Dendritic cell treated with granulocyte-macrophage colony-stimulating factor and Interleukin-4, amounts not matched to agents 40 ng/mL and 50 ng/mL, for 4 days (primary cell): ENCODE data around the gene OTUD5.
A peak's percentile ranks its signal among the peaks of the same experiment; 100 is the strongest.
"Not testable (repeated sequence)": the region's sequence is repeated elsewhere in the genome, so short reads cannot be mapped to it uniquely, and the experiment has no call there.

Experiments
- H3K27ac Mint-ChIP-seq: one replicate; pipeline ENCODE4 v1.8.0; 2022; ENCODE audit warnings: mild to moderate bottlenecking, mixed read lengths
- H3K27me3 Mint-ChIP-seq: one replicate; pipeline ENCODE4 v1.8.0; 2022; ENCODE audit warnings: mild to moderate bottlenecking, mixed read lengths
- H3K36me3 Mint-ChIP-seq: one replicate; pipeline ENCODE4 v1.8.0; 2022; ENCODE audit warnings: low read depth, mixed read lengths
- H3K4me1 Mint-ChIP-seq: one replicate; pipeline ENCODE4 v1.8.0; 2022; ENCODE audit warnings: low read depth, mixed read lengths
- H3K4me3 Mint-ChIP-seq: one replicate; pipeline ENCODE4 v1.8.0; 2022; ENCODE audit warnings: mild to moderate bottlenecking, moderate library complexity, mixed read lengths
- H3K9me3 Mint-ChIP-seq: one replicate; pipeline ENCODE4 v1.8.0; 2022; ENCODE audit warnings: mixed read lengths
- intact Hi-C: fragments of 100-400 bp; cut with micrococcal nuclease; formaldehyde crosslinking; loops from one replicate; pipeline ENCODE4 v1.15.0; 2022

Gene OTUD5

GRCh38 chrX:48890934-48891401 lies 66.4 kb downstream of the OTUD5 start:
- peak overlapping the region; percentile 79 for H3K4me3 Mint-ChIP-seq
- intact Hi-C loops = no loop called here
- peaks cover 8% of the 10 kb centered on the region for H3K27me3 Mint-ChIP-seq
- H3K36me3 Mint-ChIP-seq = peaks cover 24% of the 10 kb centered on the region
- peak overlapping the region; percentile 12 for H3K27ac Mint-ChIP-seq
- peaks cover 38% of the 10 kb centered on the region for H3K4me1 Mint-ChIP-seq
- no peaks in the 10 kb centered on the region for H3K9me3 Mint-ChIP-seq

GRCh38 chrX:48890296-48890925 lies 67.0 kb downstream of the OTUD5 start:
- Mint-ChIP-seq H3K9me3 (no peaks in the 10 kb centered on the region), H3K27ac (peak overlapping the region; percentile 12), H3K4me1 (peaks cover 36% of the 10 kb centered on the region), H3K27me3 (peaks cover 8% of the 10 kb centered on the region), H3K4me3 (peak overlapping the region; percentile 79), H3K36me3 (peaks cover 21% of the 10 kb centered on the region)
- intact Hi-C loops = no loop called here

- H3K36me3 Mint-ChIP-seq = not testable (repeated sequence)
Measured at GRCh38 chrX:48886586-48886985, 70.8 kb downstream of the OTUD5 start.

GRCh38 chrX:48883729-48884128 lies 73.7 kb downstream of the OTUD5 start:
- no peaks in the 10 kb centered on the region for H3K4me1 Mint-ChIP-seq
- intact Hi-C loops = no loop called here
- H3K27me3 Mint-ChIP-seq = peaks cover 3% of the 10 kb centered on the region
- H3K9me3 Mint-ChIP-seq = no peaks in the 10 kb centered on the region
- H3K4me3 Mint-ChIP-seq = no peak overlapping the region
- H3K36me3 Mint-ChIP-seq = no peaks in the 10 kb centered on the region
- no peak overlapping the region for H3K27ac Mint-ChIP-seq

More at GRCh38 chrX:48886586-48886985, 70.8 kb downstream of the OTUD5 start:
- peaks cover 11% of the 10 kb centered on the region for H3K4me1 Mint-ChIP-seq
- H3K27me3 Mint-ChIP-seq, intact Hi-C loops, H3K4me3 Mint-ChIP-seq, H3K9me3 Mint-ChIP-seq, H3K27ac Mint-ChIP-seq: not testable (repeated sequence)

GRCh38 chrX:48876944-48877343 lies 80.5 kb downstream of the OTUD5 start:
- intact Hi-C loops, H3K27ac Mint-ChIP-seq: not testable (repeated sequence)

More at GRCh38 chrX:48876944-48877343, 80.5 kb downstream of the OTUD5 start:
- not testable (repeated sequence) for H3K9me3 Mint-ChIP-seq, H3K36me3 Mint-ChIP-seq, H3K4me3 Mint-ChIP-seq, H3K27me3 Mint-ChIP-seq, H3K4me1 Mint-ChIP-seq
